HTERT RPE-1 (cell line): ENCODE data around the gene IKBKE.

Experiments used
- in situ Hi-C: fragments of 300-500 bp; cut with MboI; formaldehyde crosslinking; loops from 4 replicates; pipeline ENCODE4 v1.14.3; 2020; ENCODE audit warnings: low sequenced_read_pairs

Gene IKBKE

GRCh38 chr1:206538901-206539640 is 68.8 kb downstream of the IKBKE start:
- in situ Hi-C loops = no loop called here

- in situ Hi-C loops = no loop called here
Measured at GRCh38 chr1:206540044-206540780, 69.9 kb downstream of the IKBKE start.

- in situ Hi-C loops = no loop called here
Measured at GRCh38 chr1:206541236-206541833, 71.1 kb downstream of the IKBKE start.

GRCh38 chr1:206544562-206545257 is 74.4 kb downstream of the IKBKE start:
- in situ Hi-C loops = no loop called here

GRCh38 chr1:206545351-206545750 is 75.1 kb downstream of the IKBKE start:
- in situ Hi-C loops = no loop called here
